RKO (cell line): ENCODE results near the gene MT1X.

Source experiments
- DNase-seq: peaks from one replicate; pipeline ENCODE4 v3.0.0-alpha.2; 2016; ENCODE audit warnings: low spot score

Gene MT1X

GRCh38 chr16:56681939-56682702 lies at the start of gene MT1X:
TSS of gene MT1X (plus strand) at chr16:56682470. CDS start at chr16:56682541, 71 bp downstream.
- peak; percentile 94 for DNase-seq

DNA sequence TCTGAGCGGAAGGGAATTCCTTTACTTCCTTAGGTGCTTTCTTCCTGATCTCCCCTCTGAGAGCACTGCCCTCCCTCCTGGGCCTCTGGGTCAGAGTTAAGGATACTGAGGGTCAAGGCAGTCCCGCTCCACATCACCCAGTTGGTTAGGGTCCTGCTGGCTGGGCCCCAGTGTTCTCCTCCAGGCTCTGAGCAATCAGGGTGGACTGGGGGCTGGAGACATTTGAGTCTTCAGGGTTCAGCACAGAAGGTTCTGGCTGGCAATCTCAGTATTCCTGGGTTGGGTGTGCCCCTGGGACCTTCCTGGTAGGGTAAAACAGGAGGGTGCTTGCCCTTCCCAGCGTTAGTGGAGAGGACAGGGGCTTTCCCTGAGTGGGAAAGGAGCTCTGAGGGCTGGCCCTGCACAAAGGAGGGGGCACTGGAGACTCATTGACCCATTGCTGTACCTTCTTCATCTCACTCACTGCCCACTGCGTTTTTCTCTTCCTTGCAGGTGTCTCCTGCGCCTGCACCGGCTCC lies 49.4 kb upstream of the MT1X start:
- DNase-seq, result no peak

GRCh38 chr16:56633535-56633934 lies 48.7 kb upstream of the MT1X start:
- no peak for DNase-seq

DNA sequence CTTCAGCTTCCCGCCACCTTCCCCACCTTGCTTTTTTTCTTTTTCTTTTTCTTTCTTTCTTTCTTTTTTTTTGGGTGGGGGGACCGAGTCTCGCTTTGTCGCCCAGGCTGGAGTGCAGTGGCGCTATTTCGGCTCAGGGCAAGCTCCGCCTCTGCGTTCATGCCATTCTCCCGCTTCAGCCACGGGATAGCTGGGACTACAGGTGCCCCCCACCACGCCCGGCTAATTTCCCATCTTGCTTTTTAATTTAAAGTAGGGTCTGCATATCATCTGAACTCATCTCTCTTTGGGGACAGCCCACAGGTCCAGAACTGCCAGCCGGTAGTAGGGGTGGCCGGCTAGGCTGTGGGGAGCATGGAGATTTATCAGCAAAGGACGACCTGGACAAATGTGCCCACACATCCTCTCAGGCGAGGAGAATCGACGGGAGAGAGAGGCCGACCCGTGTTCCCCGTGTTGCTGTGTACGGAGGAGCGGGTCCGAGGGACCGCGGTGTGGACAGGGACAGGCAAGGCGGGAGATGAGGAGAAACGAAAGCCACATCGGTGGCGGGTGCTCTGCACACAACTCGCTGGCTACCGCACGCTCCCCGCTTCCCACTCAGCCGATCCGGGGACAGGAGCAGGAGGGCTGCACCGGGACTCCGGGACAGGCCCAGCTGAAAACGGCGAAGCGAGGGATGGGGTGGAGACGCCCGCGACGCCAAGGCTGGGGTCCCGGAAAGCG lies 47.4 kb upstream of the MT1X start:
- DNase-seq, result no peak

- no peak for DNase-seq
These were observed 46.8 kb upstream of the MT1X start for GRCh38 chr16:56635441-56635967.

DNA sequence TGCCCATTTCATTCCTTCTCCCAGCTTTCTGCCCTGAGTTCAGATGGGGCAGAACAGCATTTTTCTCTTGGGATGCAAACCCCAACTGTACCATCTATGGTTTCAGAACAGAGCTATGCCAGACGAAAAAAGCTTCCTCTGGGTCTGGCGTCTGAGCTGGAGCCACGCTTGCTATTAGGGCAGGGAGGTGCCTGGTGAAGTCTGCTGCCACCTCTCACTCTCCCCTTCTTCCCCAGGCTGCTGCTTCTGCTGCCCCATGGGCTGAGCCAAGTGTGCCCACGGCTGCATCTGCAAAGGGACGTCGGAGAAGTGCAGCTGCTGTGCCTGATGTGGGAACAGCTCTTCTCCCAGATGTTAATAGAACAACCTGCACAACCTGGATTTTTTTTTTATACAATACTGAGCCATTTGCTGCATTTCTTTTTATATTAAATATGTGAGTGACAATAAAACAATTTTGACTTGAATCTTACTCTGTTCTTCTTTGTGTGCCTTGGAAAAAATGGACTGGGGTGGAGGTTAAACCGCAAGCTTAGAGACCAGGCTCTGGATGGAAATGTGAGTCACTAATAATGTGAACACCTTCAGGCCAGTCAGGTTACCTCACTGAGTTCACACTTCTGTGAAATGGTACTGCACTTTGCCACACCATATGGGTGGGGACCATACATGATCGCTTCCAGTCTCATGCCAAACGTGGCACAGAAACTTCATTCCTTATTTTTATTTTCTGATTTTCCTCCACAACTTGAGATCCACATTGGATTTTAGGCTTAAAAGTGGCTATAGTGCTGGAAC lies 45.5 kb upstream of the MT1X start:
- no peak for DNase-seq

GRCh38 chr16:56637814-56638750 lies 44.2 kb upstream of the MT1X start, which contains the start of gene MT1A:
TSS of gene MT1A (plus strand) at chr16:56638666. CDS start at chr16:56638739, 73 bp downstream.
- no peak for DNase-seq

DNA sequence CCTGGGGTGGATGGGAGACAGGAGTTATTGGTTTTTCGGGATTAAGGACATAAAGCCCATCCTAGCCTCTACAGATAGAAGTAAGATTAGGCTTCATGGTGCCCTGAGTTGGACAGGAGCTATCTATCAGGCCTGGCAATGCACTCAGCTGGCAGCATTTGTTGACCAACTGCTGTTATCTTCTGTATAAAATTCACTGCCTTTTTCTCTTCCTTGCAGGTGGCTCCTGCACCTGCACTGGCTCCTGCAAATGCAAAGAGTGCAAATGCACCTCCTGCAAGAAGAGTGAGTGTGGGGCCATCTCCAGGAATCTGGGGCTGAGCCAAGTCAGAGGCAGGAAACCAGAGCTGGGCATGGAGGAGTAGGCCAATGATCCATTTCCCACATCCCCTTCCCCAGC lies 43.2 kb upstream of the MT1X start:
- DNase-seq, result no peak

DNA sequence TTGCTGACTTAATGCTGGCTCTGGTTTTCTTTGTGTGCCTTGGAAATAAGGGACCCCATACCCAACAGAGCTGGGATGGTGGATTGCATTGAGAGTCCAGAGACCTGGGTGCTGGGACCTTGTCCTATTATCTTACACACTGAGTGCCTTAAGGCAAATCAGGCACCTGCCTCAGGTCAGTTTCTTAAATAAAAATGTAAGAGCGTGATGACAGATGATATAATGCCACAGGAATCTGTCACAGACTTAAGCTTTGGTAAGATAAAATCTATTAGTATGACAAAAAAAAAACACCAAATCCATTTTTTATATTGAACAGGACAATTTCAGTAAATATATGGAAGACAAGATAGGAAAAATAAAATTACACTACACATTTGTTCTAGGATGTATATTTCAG lies 42.2 kb upstream of the MT1X start:
- no peak for DNase-seq

DNA sequence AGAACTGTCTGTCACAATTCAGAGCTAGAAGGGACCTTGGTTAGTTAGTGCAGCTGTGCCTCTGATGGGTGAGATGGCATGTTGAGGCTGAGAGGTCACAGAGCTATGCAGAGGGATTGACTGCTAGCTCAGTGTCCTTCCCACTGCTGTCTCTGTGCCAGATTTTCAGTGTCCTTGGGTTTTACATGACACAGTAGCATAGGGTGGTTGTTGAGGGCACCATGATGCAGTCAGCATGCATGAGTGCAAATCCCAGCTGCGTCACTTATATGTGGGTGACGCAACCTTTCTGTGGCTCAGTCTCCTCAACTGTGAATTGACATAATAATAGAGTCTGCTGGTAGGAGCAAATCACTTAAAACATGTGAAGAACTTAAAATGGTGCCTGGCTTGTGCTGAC lies 41.1 kb upstream of the MT1X start:
- DNase-seq, result no peak

GRCh38 chr16:56643080-56643778 lies 39.0 kb upstream of the MT1X start:
- DNase-seq, result peak; percentile 91

DNA sequence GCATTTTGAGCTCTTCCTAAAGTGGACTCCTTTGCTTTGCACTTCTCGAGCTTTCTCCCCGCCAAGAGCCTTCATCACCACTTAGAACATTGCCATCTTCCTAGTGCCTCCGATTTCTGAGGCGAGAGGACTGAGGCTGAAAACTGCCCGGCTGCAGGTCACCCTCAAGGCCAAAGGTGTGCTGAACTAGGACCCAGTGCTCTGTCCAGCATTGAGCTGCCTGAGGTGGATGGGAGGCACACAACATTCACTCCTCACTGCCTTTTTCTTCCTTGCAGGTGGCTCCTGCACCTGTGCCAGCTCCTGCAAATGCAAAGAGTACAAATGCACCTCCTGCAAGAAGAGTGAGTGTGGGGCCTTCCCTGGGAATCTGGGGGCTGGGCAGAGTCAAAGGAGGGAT lies 38.4 kb upstream of the MT1X start:
- no peak for DNase-seq

DNA sequence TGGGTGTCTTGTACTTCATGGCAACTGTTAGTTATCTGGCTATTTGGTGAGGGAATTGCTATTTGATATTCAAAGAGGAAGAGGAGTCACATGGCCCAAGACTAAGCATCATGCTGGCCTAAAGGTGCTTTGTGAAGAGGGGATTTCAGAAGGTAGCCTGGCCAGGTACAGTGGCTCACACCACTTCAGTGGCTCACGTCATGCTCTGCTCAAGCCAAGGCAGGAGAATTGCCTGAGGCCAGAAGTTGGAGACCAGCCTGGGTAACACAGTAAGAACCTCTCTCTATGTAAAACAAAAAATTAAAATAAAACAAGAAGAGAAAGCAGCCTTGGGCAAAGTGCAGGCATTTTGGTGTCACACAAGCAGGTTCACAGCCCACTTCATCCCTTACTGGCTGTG lies 37.0 kb upstream of the MT1X start:
- DNase-seq, result no peak

GRCh38 chr16:56645838-56646237 lies 36.4 kb upstream of the MT1X start:
- no peak for DNase-seq

DNA sequence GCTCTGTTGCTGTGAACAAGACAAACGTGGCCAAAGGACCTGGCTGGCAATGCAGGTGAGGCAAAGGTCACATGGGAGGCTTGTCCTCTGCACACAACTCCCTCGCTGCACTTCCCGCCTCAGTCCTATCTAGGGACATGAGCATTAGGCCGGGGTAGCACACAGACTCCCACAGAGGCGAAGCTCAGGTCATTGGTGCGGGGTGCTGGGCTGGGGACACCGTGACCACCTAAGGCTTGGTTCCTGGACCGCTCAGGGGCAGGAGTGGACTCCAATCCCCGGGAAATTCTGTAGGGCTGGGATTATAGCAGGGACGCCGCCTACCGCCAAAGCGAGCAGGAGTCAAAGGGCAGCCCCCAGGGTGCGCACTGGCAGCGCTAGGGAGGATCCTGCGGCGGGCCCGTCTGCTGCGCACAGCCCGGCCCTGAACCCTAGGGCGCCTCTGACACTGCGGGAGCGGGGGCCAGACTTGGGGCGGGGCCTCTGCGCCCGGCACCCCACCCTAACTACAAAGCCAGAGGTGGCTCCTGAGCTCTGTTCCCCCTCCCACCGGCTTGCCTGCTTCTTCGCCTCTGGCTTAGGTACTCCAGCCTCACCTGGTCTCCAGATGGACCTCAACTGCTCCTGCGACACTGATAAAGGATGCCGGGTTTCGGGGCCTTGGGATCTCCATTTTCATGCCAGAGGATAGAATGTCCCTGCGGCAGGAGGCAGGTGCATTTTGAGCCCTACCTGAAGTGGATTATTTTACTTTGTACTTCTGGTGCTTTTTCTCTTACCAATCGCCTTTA lies 34.4 kb upstream of the MT1X start:
- no peak for DNase-seq

DNA sequence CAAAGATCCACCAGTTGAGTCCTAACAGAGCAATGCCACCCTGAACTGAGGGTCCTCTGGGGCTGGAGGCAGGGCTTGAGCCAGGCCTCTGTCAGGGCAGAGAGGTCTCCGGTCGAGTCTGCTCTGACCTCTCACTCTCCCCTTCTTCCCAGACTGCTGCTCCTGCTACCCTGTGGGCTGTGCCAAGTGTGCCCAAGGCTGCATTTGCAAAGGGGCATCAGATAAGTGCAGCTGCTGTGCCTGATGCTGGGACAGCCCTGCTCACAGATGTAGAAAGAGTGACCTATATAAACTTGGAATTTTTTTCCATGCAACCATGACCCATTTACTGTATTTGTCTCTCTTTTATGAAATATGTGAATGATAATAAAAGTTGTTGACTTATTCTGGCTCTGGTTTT lies 33.0 kb upstream of the MT1X start:
- no peak for DNase-seq

DNA sequence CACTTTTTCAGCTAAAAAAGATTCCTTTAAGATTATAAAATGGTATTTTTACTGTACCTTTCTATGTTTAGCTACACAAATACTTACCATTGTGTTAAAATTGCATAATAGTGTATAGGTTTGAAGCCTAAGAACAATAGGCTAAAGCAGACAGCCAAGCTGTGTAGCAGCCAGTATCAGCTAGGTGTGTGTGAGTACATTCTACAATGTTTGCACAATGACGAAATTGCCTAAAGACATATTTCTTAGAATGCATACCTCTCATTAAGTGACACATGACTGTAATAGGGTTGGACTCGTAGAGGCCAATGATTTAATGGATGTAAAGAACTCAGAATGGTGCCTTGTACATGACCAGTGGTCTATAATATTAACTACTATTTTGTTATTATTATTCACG lies 32.5 kb upstream of the MT1X start:
- no peak for DNase-seq

- DNase-seq, result no peak
These were observed 30.7 kb upstream of the MT1X start, which contains the start of gene MT1B for GRCh38 chr16:56651586-56651985. TSS of gene MT1B (plus strand) at chr16:56651886. CDS start at chr16:56651954, 68 bp downstream.

GRCh38 chr16:56652600-56652999 lies 29.7 kb upstream of the MT1X start:
- DNase-seq, result no peak

GRCh38 chr16:56653218-56653617 lies 29.1 kb upstream of the MT1X start:
- DNase-seq, result no peak
